Fibroblast of lung (primary cell): ENCODE data around the gene CCSER2. TPM values are rescaled to one million over a fixed set of nuclear protein-coding genes. Genes with fewer than 3 reads are reported as not detected.
A peak's percentile ranks its signal among the peaks of the same experiment; 100 is the strongest.

Source experiments
- DNase-seq, 2 donors: peaks; one replicate each; pipeline versions ENCODE4 v3.0.0 to v3.0.0-alpha.2; 2010; ENCODE audit warnings: low read depth in 2 of 2
- H2AFZ ChIP-seq: 2 replicates; pipeline ENCODE4 v1.5.1; 2012; ENCODE audit warnings: low read length, control low read depth, inconsistent platforms
- H3K27ac ChIP-seq: 2 replicates; pipeline ENCODE4 v1.5.1; 2011; ENCODE audit warnings: low read length, control low read depth; ENCODE audit not compliant: insufficient read depth
- H3K27me3 ChIP-seq: 2 replicates; pipeline ENCODE4 v1.5.1; 2011; ENCODE audit warnings: mild to moderate bottlenecking, low read length; ENCODE audit not compliant: control insufficient read depth, insufficient read depth
- H3K36me3 ChIP-seq: 2 replicates; pipeline ENCODE4 v1.5.1; 2011; ENCODE audit warnings: low read length; ENCODE audit not compliant: control insufficient read depth, insufficient read depth
- H3K4me1 ChIP-seq: 2 replicates; pipeline ENCODE4 v1.5.1; 2011; ENCODE audit warnings: low read length; ENCODE audit not compliant: control insufficient read depth, insufficient read depth; ENCODE audit errors: extremely low read depth
- H3K4me2 ChIP-seq: 2 replicates; pipeline ENCODE4 v1.5.1; 2011; ENCODE audit warnings: low read length, control low read depth; ENCODE audit not compliant: insufficient read depth; ENCODE audit errors: extremely low read depth
- H3K4me3 ChIP-seq, 4 experiments: fragments of 200-600 bp in 1 of 4; sonication (generic) in 1 of 4; replicated peaks in 1 of 4; 2 replicates each; pipeline ENCODE4 v1.5.1; 2011 to 2016; ENCODE audit warnings: low read length in 4 of 4, low read depth in 3 of 4, mild to moderate bottlenecking in 3 of 4, control low read depth in 2 of 4, inconsistent platforms in 1 of 4, mixed read lengths in 1 of 4; ENCODE audit not compliant: insufficient read depth in 1 of 4; ENCODE audit errors: control extremely low read depth in 1 of 4
- H3K79me2 ChIP-seq: 2 replicates; pipeline ENCODE4 v1.5.1; 2012; ENCODE audit warnings: mild to moderate bottlenecking, low read length, inconsistent platforms; ENCODE audit not compliant: control insufficient read depth, insufficient read depth
- H3K9ac ChIP-seq: 2 replicates; pipeline ENCODE4 v1.5.1; 2011; ENCODE audit warnings: mild to moderate bottlenecking, low read length, control low read depth; ENCODE audit not compliant: insufficient read depth
- H3K9me3 ChIP-seq: 2 replicates; pipeline ENCODE4 v1.5.1; 2012; ENCODE audit warnings: low read depth, low read length; ENCODE audit not compliant: control insufficient read depth, insufficient read depth
- H4K20me1 ChIP-seq: 2 replicates; pipeline ENCODE4 v1.5.1; 2011; ENCODE audit warnings: low read length; ENCODE audit not compliant: control insufficient read depth, insufficient read depth; ENCODE audit errors: extremely low read depth
- CTCF ChIP-seq, 2 donors: IDR thresholded peaks in 1 of 2; conservative IDR thresholded peaks in 1 of 2; 1 replicate in 1 of 2; 2 replicates in 1 of 2; pipeline ENCODE4 v1.5.1; 2011 to 2012; ENCODE audit warnings: low read length in 2 of 2, control low read depth in 1 of 2, inconsistent platforms in 1 of 2, low read depth in 1 of 2, mild to moderate bottlenecking in 1 of 2
- EZH2 ChIP-seq: IDR thresholded peaks from 2 replicates; pipeline ENCODE4 v1.5.1; 2012; ENCODE audit warnings: low read length, control low read depth, mild to moderate bottlenecking; ENCODE audit errors: missing control alignments
- polyA plus RNA-seq, 2 donors: library from polyadenylated mRNA; depleted of rRNA in 1 of 2; stranded (reverse) in 1 of 2; unstranded in 1 of 2; fragments of >200 nt; gene quantifications; 2 replicates each; pipeline ENCODE4 v1.2.1, GENCODE V29; 2011 to 2012; ENCODE audit warnings: missing spikeins in 1 of 2
- total RNA-seq: library from RNA; depleted of rRNA; stranded (reverse); fragments of >200 nt; gene quantifications from 2 replicates; pipeline ENCODE4 v1.2.1, GENCODE V29; 2014

CCSER2 gene
- total and polyA plus RNA-seq, 2 donors (not counting 1 experiment from before 2014, with no cell fraction given) = 28.2 to 65.4 TPM

- H3K9me3 ChIP-seq = no peaks in the 10 kb centered on the region
- no peaks in the 10 kb centered on the region for H3K4me1 ChIP-seq
- H3K27me3 ChIP-seq = no peaks in the 10 kb centered on the region
- H3K9ac ChIP-seq = no peak overlapping the region
- DNase-seq = no peak
- H4K20me1 ChIP-seq = no peaks in the 10 kb centered on the region
- H3K4me3 ChIP-seq = no peak overlapping the region
- TF ChIP-seq EZH2 = no peak
- TF ChIP-seq CTCF (conservative IDR thresholded peaks at IDR 0.05 in 1 of 2, IDR thresholded peaks at IDR 0.05 in 1 of 2; ENCODE audit: low read depth in 1 of 2, low read length in 2 of 2) = no peak
- H3K4me2 ChIP-seq = no peak overlapping the region
- no peak overlapping the region for H2AFZ ChIP-seq
- no peaks in the 10 kb centered on the region for H3K79me2 ChIP-seq
- H3K27ac ChIP-seq = no peak overlapping the region
- no peaks in the 10 kb centered on the region for H3K36me3 ChIP-seq
Observed at GRCh38 chr10:84392181-84392580, 63.8 kb downstream of the CCSER2 start.

GRCh38 chr10:84395581-84395980 lies 67.2 kb downstream of the CCSER2 start:
- H3K36me3 ChIP-seq = no peaks in the 10 kb centered on the region
- H3K9ac ChIP-seq = no peak overlapping the region
- no peaks in the 10 kb centered on the region for H3K27me3 ChIP-seq
- no peak overlapping the region for H3K27ac ChIP-seq
- H3K79me2 ChIP-seq = no peaks in the 10 kb centered on the region
- no peak overlapping the region for H2AFZ ChIP-seq
- DNase-seq = peak in 1 of 2 donors; percentile 44
- H3K9me3 ChIP-seq = no peaks in the 10 kb centered on the region
- H4K20me1 ChIP-seq = no peaks in the 10 kb centered on the region
- no peak overlapping the region for H3K4me3 ChIP-seq
- TF ChIP-seq CTCF (conservative IDR thresholded peaks at IDR 0.05 in 1 of 2, IDR thresholded peaks at IDR 0.05 in 1 of 2; ENCODE audit: low read depth in 1 of 2, low read length in 2 of 2) (no peak), EZH2 (no peak)
- H3K4me2 ChIP-seq = no peak overlapping the region
- H3K4me1 ChIP-seq = no peaks in the 10 kb centered on the region

- Histone ChIP-seq H3K4me1 (no peaks in the 10 kb centered on the region), H2AFZ (no peak overlapping the region), H3K27me3 (no peaks in the 10 kb centered on the region), H3K4me3 (no peak overlapping the region), H3K4me2 (no peak overlapping the region), H3K9ac (no peak overlapping the region), H3K79me2 (no peaks in the 10 kb centered on the region), H3K9me3 (no peaks in the 10 kb centered on the region), H3K36me3 (no peaks in the 10 kb centered on the region), H3K27ac (no peak overlapping the region), H4K20me1 (no peaks in the 10 kb centered on the region)
- TF ChIP-seq EZH2 (no peak), CTCF (conservative IDR thresholded peaks at IDR 0.05 in 1 of 2, IDR thresholded peaks at IDR 0.05 in 1 of 2; ENCODE audit: low read depth in 1 of 2, low read length in 2 of 2) (no peak)
- DNase-seq = no peak
Observed at GRCh38 chr10:84397735-84398144, 69.4 kb downstream of the CCSER2 start.
